ENCODE measurements around the gene CCDC188. TPM values are rescaled to one million over a fixed set of nuclear protein-coding genes. Genes with fewer than 3 reads are reported as not detected.

CCDC188 gene
- total RNA-seq, 2 experiments from 2014 or later: not detected

- no peak overlapping the region for H3K27ac Mint-ChIP-seq
- POLR2A ChIA-PET: no interaction called here
- peaks cover 33% of the 10 kb centered on the region for H3K36me3 Mint-ChIP-seq (ENCODE audit: low read depth)
- ATAC-seq (ENCODE audit: poor library complexity) (no peak), DNase-seq (no peak)
- Histone ChIP-seq H3K9me3 (ENCODE audit: control insufficient read depth in 1 of 2, insufficient read depth in 1 of 2, low read length in 2 of 2) (no peaks in the 10 kb centered on the region), H3K4me1 (ENCODE audit: insufficient read depth, low read length) (peaks cover 45% of the 10 kb centered on the region), H3K4me3 (ENCODE audit: low read length) (no peak overlapping the region), H3K36me3 (ENCODE audit: insufficient read depth, low read length) (peaks cover 40% of the 10 kb centered on the region), H3K27ac (ENCODE audit: low read depth in 1 of 2, low read length in 2 of 2) (no peak overlapping the region), H3K27me3 (ENCODE audit: control insufficient read depth in 1 of 2, insufficient read depth in 2 of 2, low read length in 2 of 2) (no peaks in the 10 kb centered on the region)
- no peak overlapping the region for H3K4me3 Mint-ChIP-seq
- H3K9me3 Mint-ChIP-seq: no peaks in the 10 kb centered on the region
- intact Hi-C loops (cut with DNase I, micrococcal nuclease): no loop called here
- no peaks in the 10 kb centered on the region for H3K27me3 Mint-ChIP-seq
- H3K4me1 Mint-ChIP-seq (ENCODE audit: low read depth): peaks cover 8% of the 10 kb centered on the region
- no peak for TF ChIP-seq CTCF (IDR thresholded peaks at IDR 0.05)
- CTCF ChIA-PET: no interaction called here
Observed at GRCh38 chr22:20126284-20127029, 24.4 kb downstream of the CCDC188 start.

- peaks cover 46% of the 10 kb centered on the region for H3K4me1 ChIP-seq (ENCODE audit: insufficient read depth, low read length)
- no peaks in the 10 kb centered on the region for H3K27me3 Mint-ChIP-seq
- intact Hi-C loops (cut with DNase I, micrococcal nuclease): no loop called here
- peaks cover 47% of the 10 kb centered on the region for H3K36me3 ChIP-seq (ENCODE audit: insufficient read depth, low read length)
- no peak overlapping the region for H3K27ac ChIP-seq (ENCODE audit: low read depth in 1 of 2, low read length in 2 of 2)
- TF ChIP-seq CTCF (IDR thresholded peaks at IDR 0.05): no peak
- H3K4me3 Mint-ChIP-seq: no peak overlapping the region
- no peak overlapping the region for H3K27ac Mint-ChIP-seq
- H3K4me1 Mint-ChIP-seq (ENCODE audit: low read depth): peaks cover 8% of the 10 kb centered on the region
- ChIA-PET POLR2A (no interaction called here), CTCF (no interaction called here)
- no peaks in the 10 kb centered on the region for H3K9me3 ChIP-seq (ENCODE audit: control insufficient read depth in 1 of 2, insufficient read depth in 1 of 2, low read length in 2 of 2)
- no peak overlapping the region for H3K4me3 ChIP-seq (ENCODE audit: low read length)
- H3K27me3 ChIP-seq (ENCODE audit: control insufficient read depth in 1 of 2, insufficient read depth in 2 of 2, low read length in 2 of 2): no peaks in the 10 kb centered on the region
- no peaks in the 10 kb centered on the region for H3K9me3 Mint-ChIP-seq
- ATAC-seq (ENCODE audit: poor library complexity): no peak
- no peak for DNase-seq
- peaks cover 33% of the 10 kb centered on the region for H3K36me3 Mint-ChIP-seq (ENCODE audit: low read depth)
Observed at GRCh38 chr22:20125201-20126174, 25.4 kb downstream of the CCDC188 start.

- Histone ChIP-seq H3K36me3 (ENCODE audit: insufficient read depth, low read length) (peaks cover 59% of the 10 kb centered on the region), H3K9me3 (ENCODE audit: control insufficient read depth in 1 of 2, insufficient read depth in 1 of 2, low read length in 2 of 2) (no peaks in the 10 kb centered on the region), H3K27me3 (ENCODE audit: control insufficient read depth in 1 of 2, insufficient read depth in 2 of 2, low read length in 2 of 2) (no peaks in the 10 kb centered on the region), H3K4me3 (ENCODE audit: low read length) (no peak overlapping the region), H3K27ac (ENCODE audit: low read depth in 1 of 2, low read length in 2 of 2) (no peak overlapping the region), H3K4me1 (ENCODE audit: insufficient read depth, low read length) (peaks cover 46% of the 10 kb centered on the region)
- ATAC-seq (ENCODE audit: poor library complexity) (no peak), DNase-seq (no peak)
- intact Hi-C loops (cut with DNase I, micrococcal nuclease): no loop called here
- peaks cover 43% of the 10 kb centered on the region for H3K36me3 Mint-ChIP-seq (ENCODE audit: low read depth)
- H3K4me1 Mint-ChIP-seq (ENCODE audit: low read depth): peaks cover 2% of the 10 kb centered on the region
- H3K9me3 Mint-ChIP-seq: no peaks in the 10 kb centered on the region
- TF ChIP-seq CTCF (IDR thresholded peaks at IDR 0.05): no peak
- ChIA-PET CTCF (no interaction called here), POLR2A (no interaction called here)
- H3K27ac Mint-ChIP-seq: no peak overlapping the region
- no peaks in the 10 kb centered on the region for H3K27me3 Mint-ChIP-seq
- H3K4me3 Mint-ChIP-seq: no peak overlapping the region
Observed at GRCh38 chr22:20124083-20124787, 26.6 kb downstream of the CCDC188 start.

Measured in CD4-positive, alpha-beta T cell (primary cell).